Liver (tissue), 9 donors: Measurements from ENCODE around the gene KIF15. TPM values are rescaled to one million over a fixed set of nuclear protein-coding genes. Genes with fewer than 3 reads are reported as not detected.
A peak's percentile ranks its signal among the peaks of the same experiment; 100 is the strongest.

Source experiments
- DNase-seq: peaks from one replicate; pipeline ENCODE4 v3.0.0-alpha.2; 2017; ENCODE audit warnings: low spot score
- H3K27ac ChIP-seq, 2 donors: one replicate each; pipeline ENCODE4 v1.7.0; 2013; ENCODE audit warnings: inconsistent platforms in 2 of 2, low read length in 2 of 2, control low read depth in 1 of 2, low read depth in 1 of 2, mild to moderate bottlenecking in 1 of 2
- H3K27me3 ChIP-seq, 4 donors: one replicate each; pipeline versions ENCODE4 v1.6.1 to v1.7.0; 2013; ENCODE audit warnings: low read length in 3 of 4, inconsistent platforms in 1 of 4, mild to moderate bottlenecking in 1 of 4, moderate library complexity in 1 of 4; ENCODE audit not compliant: control insufficient read depth in 4 of 4, insufficient read depth in 4 of 4
- H3K36me3 ChIP-seq, 4 donors: one replicate each; pipeline versions ENCODE4 v1.6.1 to v1.7.0; 2013; ENCODE audit warnings: low read length in 3 of 4, mild to moderate bottlenecking in 3 of 4, low read depth in 1 of 4, moderate library complexity in 1 of 4; ENCODE audit not compliant: control insufficient read depth in 4 of 4, insufficient read depth in 3 of 4
- H3K4me1 ChIP-seq, 4 donors: one replicate each; pipeline versions ENCODE4 v1.6.1 to v1.7.0; 2013; ENCODE audit warnings: low read length in 3 of 4, mild to moderate bottlenecking in 3 of 4, moderate library complexity in 1 of 4; ENCODE audit not compliant: control insufficient read depth in 4 of 4, insufficient read depth in 4 of 4
- H3K4me3 ChIP-seq, 3 donors: one replicate each; pipeline versions ENCODE4 v1.6.1 to v1.7.0; 2013; ENCODE audit warnings: low read length in 3 of 3, control low read depth in 1 of 3, low read depth in 1 of 3, mild to moderate bottlenecking in 1 of 3
- H3K9ac ChIP-seq, 2 donors: one replicate each; pipeline ENCODE4 v1.7.0; 2013; ENCODE audit warnings: low read length in 2 of 2, mild to moderate bottlenecking in 2 of 2, moderate library complexity in 2 of 2, control low read depth in 1 of 2, low read depth in 1 of 2
- H3K9me3 ChIP-seq, 4 donors: one replicate each; pipeline versions ENCODE4 v1.6.1 to v1.7.0; 2013; ENCODE audit warnings: low read length in 3 of 4; ENCODE audit not compliant: control insufficient read depth in 4 of 4
- EGR1 ChIP-seq, 2 donors: IDR thresholded peaks; 2 replicates each; pipeline ENCODE4 v1.6.1; 2016 to 2018; ENCODE audit warnings: antibody characterized with exemption in 2 of 2, low read depth in 2 of 2
- FOXA1 ChIP-seq: IDR thresholded peaks from 2 replicates; pipeline ENCODE4 v1.6.1; 2016; ENCODE audit warnings: antibody characterized with exemption
- FOXA2 ChIP-seq: IDR thresholded peaks from 2 replicates; pipeline ENCODE4 v1.6.1; 2016; ENCODE audit warnings: antibody characterized with exemption
- GABPA ChIP-seq, 2 donors: IDR thresholded peaks in 1 of 2; conservative IDR thresholded peaks in 1 of 2; 2 replicates each; pipeline ENCODE4 v1.6.1; 2016; ENCODE audit warnings: antibody characterized with exemption in 2 of 2, mild to moderate bottlenecking in 1 of 2, moderate library complexity in 1 of 2
- HNF4A ChIP-seq, 2 donors: conservative IDR thresholded peaks; 2 replicates each; pipeline ENCODE4 v1.6.1; 2016; ENCODE audit warnings: antibody characterized with exemption in 2 of 2, mild to moderate bottlenecking in 2 of 2
- HNF4G ChIP-seq: IDR thresholded peaks from 2 replicates; pipeline ENCODE4 v1.6.1; 2016; ENCODE audit warnings: antibody characterized with exemption
- JUND ChIP-seq, 2 donors: IDR thresholded peaks; 2 replicates each; pipeline ENCODE4 v1.6.1; 2016; ENCODE audit warnings: antibody characterized with exemption in 2 of 2
- RAD21 ChIP-seq, 2 donors: IDR thresholded peaks; 2 replicates each; pipeline ENCODE4 v1.6.1; 2016; ENCODE audit warnings: antibody characterized with exemption in 2 of 2, mild to moderate bottlenecking in 2 of 2
- RXRA ChIP-seq, 2 donors: IDR thresholded peaks; 2 replicates each; pipeline ENCODE4 v1.6.1; 2017 to 2018; ENCODE audit warnings: antibody characterized with exemption in 2 of 2, mild to moderate bottlenecking in 1 of 2
- SP1 ChIP-seq: IDR thresholded peaks from 2 replicates; pipeline ENCODE4 v1.6.1; 2018; ENCODE audit warnings: antibody characterized with exemption, mild to moderate bottlenecking
- TAF1 ChIP-seq: conservative IDR thresholded peaks from 2 replicates; pipeline ENCODE4 v1.6.1; 2016; ENCODE audit warnings: antibody characterized with exemption, mild to moderate bottlenecking
- YY1 ChIP-seq: IDR thresholded peaks from 2 replicates; pipeline ENCODE4 v1.6.1; 2016; ENCODE audit warnings: antibody characterized with exemption, mild to moderate bottlenecking
- WGBS: extraction: QIAGEN DNeasy Blood & Tissue Kit; methylation state at CpG from one replicate; pipeline ENCODE4 v1.1.7; 2013; 5-methylcytosine and 5-hydroxymethylcytosine counted together
- polyA plus RNA-seq, 2 donors: library from polyadenylated mRNA; stranded (reverse) in 1 of 2; unstranded in 1 of 2; fragments of 200-250 nt in 1 of 2; fragments of >200 nt in 1 of 2; fragmentation: Nextera tagmentation in 1 of 2; extraction: Ambion mirVana in 1 of 2; gene quantifications; one replicate each; pipeline versions ENCODE4 v1.2.1 to v1.2.3, GENCODE V29; 2013 to 2015
- total RNA-seq, 2 donors: library from RNA; depleted of rRNA; stranded (reverse); fragments of >200 nt; gene quantifications; one replicate each; pipeline ENCODE4 v1.2.3, GENCODE V29; 2014
- TF ChIP-seq, protein P1 (sequence below): fragments of 150-350 bp; IDR thresholded peaks from 2 replicates; pipeline ENCODE4 v1.5.1; 2017; ENCODE audit warnings: improper control_type of control experiment, low read depth, low read length; ENCODE audit not compliant: missing input control
- TF ChIP-seq, protein P2 (sequence below): IDR thresholded peaks from 2 replicates; pipeline ENCODE4 v1.6.1; 2016; ENCODE audit warnings: antibody characterized with exemption
- TF ChIP-seq, protein P3 (sequence below): IDR thresholded peaks from 2 replicates; pipeline ENCODE4 v1.6.1; 2016; ENCODE audit warnings: antibody characterized with exemption
- TF ChIP-seq, protein P4 (sequence below): IDR thresholded peaks from 2 replicates; pipeline ENCODE4 v1.6.1; 2016; ENCODE audit warnings: antibody characterized with exemption
- donor health status: healthy.
- donor health status: healthy.
- donor health status: healthy.
- donor health status: healthy.
- donor health status: healthy.

KIF15 gene, protein sequence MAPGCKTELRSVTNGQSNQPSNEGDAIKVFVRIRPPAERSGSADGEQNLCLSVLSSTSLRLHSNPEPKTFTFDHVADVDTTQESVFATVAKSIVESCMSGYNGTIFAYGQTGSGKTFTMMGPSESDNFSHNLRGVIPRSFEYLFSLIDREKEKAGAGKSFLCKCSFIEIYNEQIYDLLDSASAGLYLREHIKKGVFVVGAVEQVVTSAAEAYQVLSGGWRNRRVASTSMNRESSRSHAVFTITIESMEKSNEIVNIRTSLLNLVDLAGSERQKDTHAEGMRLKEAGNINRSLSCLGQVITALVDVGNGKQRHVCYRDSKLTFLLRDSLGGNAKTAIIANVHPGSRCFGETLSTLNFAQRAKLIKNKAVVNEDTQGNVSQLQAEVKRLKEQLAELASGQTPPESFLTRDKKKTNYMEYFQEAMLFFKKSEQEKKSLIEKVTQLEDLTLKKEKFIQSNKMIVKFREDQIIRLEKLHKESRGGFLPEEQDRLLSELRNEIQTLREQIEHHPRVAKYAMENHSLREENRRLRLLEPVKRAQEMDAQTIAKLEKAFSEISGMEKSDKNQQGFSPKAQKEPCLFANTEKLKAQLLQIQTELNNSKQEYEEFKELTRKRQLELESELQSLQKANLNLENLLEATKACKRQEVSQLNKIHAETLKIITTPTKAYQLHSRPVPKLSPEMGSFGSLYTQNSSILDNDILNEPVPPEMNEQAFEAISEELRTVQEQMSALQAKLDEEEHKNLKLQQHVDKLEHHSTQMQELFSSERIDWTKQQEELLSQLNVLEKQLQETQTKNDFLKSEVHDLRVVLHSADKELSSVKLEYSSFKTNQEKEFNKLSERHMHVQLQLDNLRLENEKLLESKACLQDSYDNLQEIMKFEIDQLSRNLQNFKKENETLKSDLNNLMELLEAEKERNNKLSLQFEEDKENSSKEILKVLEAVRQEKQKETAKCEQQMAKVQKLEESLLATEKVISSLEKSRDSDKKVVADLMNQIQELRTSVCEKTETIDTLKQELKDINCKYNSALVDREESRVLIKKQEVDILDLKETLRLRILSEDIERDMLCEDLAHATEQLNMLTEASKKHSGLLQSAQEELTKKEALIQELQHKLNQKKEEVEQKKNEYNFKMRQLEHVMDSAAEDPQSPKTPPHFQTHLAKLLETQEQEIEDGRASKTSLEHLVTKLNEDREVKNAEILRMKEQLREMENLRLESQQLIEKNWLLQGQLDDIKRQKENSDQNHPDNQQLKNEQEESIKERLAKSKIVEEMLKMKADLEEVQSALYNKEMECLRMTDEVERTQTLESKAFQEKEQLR (N-terminal part only)
- total RNA-seq (10 to 100 TPM in 1 of 2 donors, under 1 TPM in 1; under 0.01 to 15.9 TPM), polyA plus RNA-seq (under 1 TPM; 0.15 to 0.33 TPM)

DNA sequence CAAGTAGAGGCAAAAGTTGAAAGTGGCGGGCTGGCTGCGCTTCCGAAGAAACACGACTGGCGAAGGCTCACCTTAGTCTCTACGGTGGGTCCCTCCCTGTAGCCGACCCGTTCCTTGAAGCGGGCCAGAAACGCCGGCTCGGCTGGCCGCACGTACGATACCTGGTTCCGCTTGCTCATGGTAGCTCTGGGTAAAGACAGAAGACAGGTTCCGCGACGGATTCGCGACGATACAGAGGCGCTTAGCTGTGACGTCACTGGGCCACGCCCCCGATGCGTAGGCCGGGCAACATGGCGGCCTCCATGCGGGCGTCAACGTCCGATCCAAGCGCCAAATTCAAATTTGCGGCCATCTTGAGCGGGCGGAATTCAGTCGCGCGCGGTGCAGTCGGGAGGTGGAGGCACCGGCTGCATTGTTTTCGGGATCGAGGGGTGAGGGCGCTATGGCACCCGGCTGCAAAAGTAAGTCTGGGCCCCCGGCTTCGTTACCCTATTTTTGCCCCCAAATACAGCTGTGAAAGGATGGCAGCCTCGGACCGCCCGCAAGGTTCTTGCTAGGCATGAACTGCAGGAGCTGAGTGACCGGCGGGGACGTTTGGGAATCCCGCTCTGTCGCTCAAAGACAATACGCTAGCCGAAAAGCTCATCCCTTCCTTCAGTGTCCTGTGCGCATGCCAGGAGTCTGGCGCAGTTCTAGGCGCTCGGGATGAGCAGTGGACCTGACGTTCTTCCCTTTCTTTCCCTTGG is at the start of gene KIF15, which contains the start of gene KIAA1143:
Gene KIF15 (plus strand): TSS at position 371 of the 746 bp plus-strand sequence. CDS start 72 bp downstream, at position 443.
Gene KIAA1143 (minus strand): TSS at position 196 of the 746 bp plus-strand sequence. CDS start 17 bp downstream, at position 179.
- DNase-seq, result peak; percentile 99
- peaks cover 0 to 11% (median 0%) of the 10 kb centered on the region in 4 donors for H3K36me3 ChIP-seq
- H3K4me3 ChIP-seq, result peak within 1 kb of the TSS; percentile 68 to 90 (median 72)
- H3K27me3 ChIP-seq, result peaks cover 0 to 3% (median 0%) of the 10 kb centered on the region in 4 donors
- peak within 1 kb of the TSS; percentile 71 to 82 for H3K9ac ChIP-seq
- peaks cover 3 to 13% (median 8%) of the 10 kb centered on the region in 4 donors for H3K4me1 ChIP-seq
- 5% methylated on average over 64 of the region's 64 CpGs for WGBS
- peak within 1 kb of the TSS; percentile 59 to 67 for H3K27ac ChIP-seq
- TF ChIP-seq, protein P1, sequence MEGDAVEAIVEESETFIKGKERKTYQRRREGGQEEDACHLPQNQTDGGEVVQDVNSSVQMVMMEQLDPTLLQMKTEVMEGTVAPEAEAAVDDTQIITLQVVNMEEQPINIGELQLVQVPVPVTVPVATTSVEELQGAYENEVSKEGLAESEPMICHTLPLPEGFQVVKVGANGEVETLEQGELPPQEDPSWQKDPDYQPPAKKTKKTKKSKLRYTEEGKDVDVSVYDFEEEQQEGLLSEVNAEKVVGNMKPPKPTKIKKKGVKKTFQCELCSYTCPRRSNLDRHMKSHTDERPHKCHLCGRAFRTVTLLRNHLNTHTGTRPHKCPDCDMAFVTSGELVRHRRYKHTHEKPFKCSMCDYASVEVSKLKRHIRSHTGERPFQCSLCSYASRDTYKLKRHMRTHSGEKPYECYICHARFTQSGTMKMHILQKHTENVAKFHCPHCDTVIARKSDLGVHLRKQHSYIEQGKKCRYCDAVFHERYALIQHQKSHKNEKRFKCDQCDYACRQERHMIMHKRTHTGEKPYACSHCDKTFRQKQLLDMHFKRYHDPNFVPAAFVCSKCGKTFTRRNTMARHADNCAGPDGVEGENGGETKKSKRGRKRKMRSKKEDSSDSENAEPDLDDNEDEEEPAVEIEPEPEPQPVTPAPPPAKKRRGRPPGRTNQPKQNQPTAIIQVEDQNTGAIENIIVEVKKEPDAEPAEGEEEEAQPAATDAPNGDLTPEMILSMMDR, result no peak
- TF ChIP-seq EGR1 (IDR thresholded peaks at IDR 0.05; ENCODE audit: low read depth in 2 of 2) (peak in 1 of 2 donors; percentile 44), RAD21 (IDR thresholded peaks at IDR 0.05) (peak; percentile 23 to 29), SP1 (peak; percentile 75), GABPA (IDR thresholded peaks at IDR 0.05 in 1 of 2, conservative IDR thresholded peaks at IDR 0.05 in 1 of 2) (peak in 1 of 2 donors; percentile 83), TAF1 (peak; percentile 26), YY1 (peak; percentile 100), FOXA2 (no peak), FOXA1 (no peak)
- TF ChIP-seq, protein P2, sequence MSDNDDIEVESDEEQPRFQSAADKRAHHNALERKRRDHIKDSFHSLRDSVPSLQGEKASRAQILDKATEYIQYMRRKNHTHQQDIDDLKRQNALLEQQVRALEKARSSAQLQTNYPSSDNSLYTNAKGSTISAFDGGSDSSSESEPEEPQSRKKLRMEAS, result peak; percentile 63
- peaks cover 4 to 10% (median 8%) of the 10 kb centered on the region in 4 donors for H3K9me3 ChIP-seq

DNA sequence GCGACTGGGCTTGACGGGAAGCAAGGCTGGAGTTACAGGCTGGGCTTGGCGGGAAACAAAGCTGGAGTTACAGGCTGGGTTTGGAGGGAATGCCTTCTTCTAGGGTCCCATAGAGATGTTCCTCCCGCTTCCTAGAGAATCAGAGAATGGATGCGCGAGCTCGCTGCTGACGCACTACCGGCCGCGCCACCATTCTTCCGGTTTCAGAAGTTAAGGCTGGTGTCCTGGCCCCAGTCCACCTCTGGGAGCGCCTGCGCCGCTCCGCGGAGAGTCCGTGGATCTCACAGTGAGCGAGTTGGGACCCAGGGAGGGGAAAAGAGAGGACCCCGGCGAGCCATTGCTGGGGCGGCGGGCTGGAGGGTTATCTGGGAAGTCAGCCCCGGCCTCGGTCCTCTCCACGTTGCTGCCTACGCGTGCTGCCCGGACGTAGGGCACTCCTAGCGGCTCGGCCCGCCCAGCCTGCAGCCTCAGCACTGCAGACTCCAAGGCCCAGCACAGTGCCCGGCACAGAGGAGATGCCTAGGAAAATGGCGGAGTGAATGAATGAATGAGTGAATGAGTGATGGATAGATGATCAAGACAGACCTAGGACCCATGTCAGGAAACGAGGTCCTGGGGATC is 49.0 kb upstream of the KIF15 start, which contains the start of gene ZNF502:
Gene ZNF502 (plus strand): TSS at position 206 of the 621 bp plus-strand sequence. CDS start 7,602 bp downstream, outside the sequence.
- Histone ChIP-seq H3K27ac (peak within 1 kb of the TSS in 1 of 2 donors; percentile 61), H3K9ac (peak within 1 kb of the TSS in 1 of 2 donors; percentile 39), H3K36me3 (peaks cover 0 to 5% (median 1%) of the 10 kb centered on the region in 4 donors), H3K27me3 (peaks cover 0 to 3% (median 1%) of the 10 kb centered on the region in 4 donors), H3K4me1 (peaks cover 0 to 12% (median 2%) of the 10 kb centered on the region in 4 donors), H3K4me3 (peak within 1 kb of the TSS; percentile 73 to 96 (median 78)), H3K9me3 (peaks cover 22 to 33% (median 28%) of the 10 kb centered on the region in 4 donors)
- WGBS, result 5% methylated on average over 36 of the region's 36 CpGs
- peak; percentile 77 for DNase-seq
- peak in 1 of 2 donors; percentile 10 for TF ChIP-seq RXRA (IDR thresholded peaks at IDR 0.05)
- peak; percentile 91 for TF ChIP-seq YY1
- no peak for TF ChIP-seq JUND (IDR thresholded peaks at IDR 0.05)
- TF ChIP-seq GABPA (IDR thresholded peaks at IDR 0.05 in 1 of 2, conservative IDR thresholded peaks at IDR 0.05 in 1 of 2), result peak; percentile 85 to 97
- TF ChIP-seq, protein P3, sequence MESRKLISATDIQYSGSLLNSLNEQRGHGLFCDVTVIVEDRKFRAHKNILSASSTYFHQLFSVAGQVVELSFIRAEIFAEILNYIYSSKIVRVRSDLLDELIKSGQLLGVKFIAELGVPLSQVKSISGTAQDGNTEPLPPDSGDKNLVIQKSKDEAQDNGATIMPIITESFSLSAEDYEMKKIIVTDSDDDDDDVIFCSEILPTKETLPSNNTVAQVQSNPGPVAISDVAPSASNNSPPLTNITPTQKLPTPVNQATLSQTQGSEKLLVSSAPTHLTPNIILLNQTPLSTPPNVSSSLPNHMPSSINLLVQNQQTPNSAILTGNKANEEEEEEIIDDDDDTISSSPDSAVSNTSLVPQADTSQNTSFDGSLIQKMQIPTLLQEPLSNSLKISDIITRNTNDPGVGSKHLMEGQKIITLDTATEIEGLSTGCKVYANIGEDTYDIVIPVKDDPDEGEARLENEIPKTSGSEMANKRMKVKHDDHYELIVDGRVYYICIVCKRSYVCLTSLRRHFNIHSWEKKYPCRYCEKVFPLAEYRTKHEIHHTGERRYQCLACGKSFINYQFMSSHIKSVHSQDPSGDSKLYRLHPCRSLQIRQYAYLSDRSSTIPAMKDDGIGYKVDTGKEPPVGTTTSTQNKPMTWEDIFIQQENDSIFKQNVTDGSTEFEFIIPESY, result no peak
- TF ChIP-seq, protein P4, sequence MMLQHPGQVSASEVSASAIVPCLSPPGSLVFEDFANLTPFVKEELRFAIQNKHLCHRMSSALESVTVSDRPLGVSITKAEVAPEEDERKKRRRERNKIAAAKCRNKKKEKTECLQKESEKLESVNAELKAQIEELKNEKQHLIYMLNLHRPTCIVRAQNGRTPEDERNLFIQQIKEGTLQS, result no peak
- TF ChIP-seq, protein P2, result no peak
- TF ChIP-seq FOXA2, result no peak
- TF ChIP-seq RAD21 (IDR thresholded peaks at IDR 0.05), result peak; percentile 20 to 59
- TF ChIP-seq HNF4A (conservative IDR thresholded peaks at IDR 0.05), result no peak
- no peak for TF ChIP-seq HNF4G
